Subcutaneous adipose tissue (tissue), 4 donors: ENCODE results near the gene SLC16A5. TPM values are rescaled to one million over a fixed set of nuclear protein-coding genes. Genes with fewer than 3 reads are reported as not detected.

ENCODE experiments used
- total RNA-seq, 4 donors: library from RNA; depleted of rRNA; stranded (reverse); fragments of >200 nt; gene quantifications; one replicate each; pipeline ENCODE4 v1.1.0, GENCODE V29; 2016
- TF ChIP-seq, protein P1 (sequence below): fragments of 450-650 bp; IDR thresholded peaks from one replicate; pipeline ENCODE4 v1.5.1; 2016; ENCODE audit warnings: low read depth, mild to moderate bottlenecking, control low read depth, antibody characterized with exemption, moderate library complexity

Gene SLC16A5
- total RNA-seq, 4 donors from 2014 or later, result 11.7 to 30.0 (median 13.2) TPM

DNA sequence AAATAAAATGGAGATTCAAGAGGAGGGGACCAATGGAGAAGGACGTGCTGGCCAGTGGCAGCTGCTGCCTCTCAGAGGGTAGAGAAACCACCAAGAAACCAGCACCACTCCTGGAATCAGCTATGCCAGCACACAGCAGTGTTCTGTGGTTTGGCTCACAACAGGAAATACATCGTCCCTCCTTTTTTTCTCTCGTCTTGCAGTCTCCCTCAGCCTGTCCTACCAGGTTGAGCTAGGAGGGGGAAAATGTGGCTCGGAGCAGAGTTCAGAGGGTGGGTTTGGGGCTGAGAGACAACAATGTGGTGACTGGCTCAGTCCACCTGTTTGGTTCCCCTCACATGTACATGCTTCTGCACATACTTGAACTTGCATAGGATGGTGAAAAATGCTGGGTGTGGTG lies 19.9 kb upstream of the SLC16A5 start:
- TF ChIP-seq, protein P1, sequence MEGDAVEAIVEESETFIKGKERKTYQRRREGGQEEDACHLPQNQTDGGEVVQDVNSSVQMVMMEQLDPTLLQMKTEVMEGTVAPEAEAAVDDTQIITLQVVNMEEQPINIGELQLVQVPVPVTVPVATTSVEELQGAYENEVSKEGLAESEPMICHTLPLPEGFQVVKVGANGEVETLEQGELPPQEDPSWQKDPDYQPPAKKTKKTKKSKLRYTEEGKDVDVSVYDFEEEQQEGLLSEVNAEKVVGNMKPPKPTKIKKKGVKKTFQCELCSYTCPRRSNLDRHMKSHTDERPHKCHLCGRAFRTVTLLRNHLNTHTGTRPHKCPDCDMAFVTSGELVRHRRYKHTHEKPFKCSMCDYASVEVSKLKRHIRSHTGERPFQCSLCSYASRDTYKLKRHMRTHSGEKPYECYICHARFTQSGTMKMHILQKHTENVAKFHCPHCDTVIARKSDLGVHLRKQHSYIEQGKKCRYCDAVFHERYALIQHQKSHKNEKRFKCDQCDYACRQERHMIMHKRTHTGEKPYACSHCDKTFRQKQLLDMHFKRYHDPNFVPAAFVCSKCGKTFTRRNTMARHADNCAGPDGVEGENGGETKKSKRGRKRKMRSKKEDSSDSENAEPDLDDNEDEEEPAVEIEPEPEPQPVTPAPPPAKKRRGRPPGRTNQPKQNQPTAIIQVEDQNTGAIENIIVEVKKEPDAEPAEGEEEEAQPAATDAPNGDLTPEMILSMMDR, result no peak

DNA sequence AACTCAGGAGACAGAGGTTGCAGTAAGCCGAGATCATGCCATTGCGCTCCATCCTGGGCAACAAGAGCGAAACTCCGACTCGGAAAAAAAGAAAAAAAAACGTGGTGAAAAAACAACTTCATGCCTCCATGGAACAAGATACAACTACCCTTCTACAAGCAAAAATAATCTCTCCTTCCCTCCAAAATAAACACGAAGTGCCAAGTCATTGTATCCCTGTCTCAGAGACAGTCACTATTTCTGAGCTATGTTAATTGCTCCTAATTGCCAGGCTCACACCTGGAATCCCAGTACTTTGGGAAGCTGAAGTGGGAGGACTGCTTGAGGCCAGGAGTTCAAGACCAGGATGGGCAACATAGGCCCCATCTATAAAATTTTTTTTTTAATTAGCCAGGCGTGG lies 19.0 kb upstream of the SLC16A5 start:
- TF ChIP-seq, protein P1, result no peak

DNA sequence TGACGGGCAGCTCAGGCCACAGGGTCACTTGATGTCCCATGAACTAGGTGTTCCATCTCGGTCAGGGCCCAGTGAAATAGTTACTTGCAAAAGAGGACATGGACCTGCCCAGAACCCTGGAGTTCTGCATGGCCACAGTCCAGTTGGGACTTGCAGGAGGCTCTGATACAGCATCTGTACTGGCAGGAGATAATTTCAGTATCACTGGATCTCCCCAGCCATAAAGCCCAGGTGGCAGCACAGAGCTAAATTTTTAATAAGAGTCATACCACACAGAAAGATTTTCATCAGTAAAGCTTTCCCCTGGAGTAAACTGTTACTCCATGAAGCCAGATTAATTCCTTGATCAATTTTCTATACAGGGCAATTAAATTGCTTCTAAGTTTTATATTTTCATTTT lies 18.0 kb upstream of the SLC16A5 start:
- TF ChIP-seq, protein P1, result no peak

DNA sequence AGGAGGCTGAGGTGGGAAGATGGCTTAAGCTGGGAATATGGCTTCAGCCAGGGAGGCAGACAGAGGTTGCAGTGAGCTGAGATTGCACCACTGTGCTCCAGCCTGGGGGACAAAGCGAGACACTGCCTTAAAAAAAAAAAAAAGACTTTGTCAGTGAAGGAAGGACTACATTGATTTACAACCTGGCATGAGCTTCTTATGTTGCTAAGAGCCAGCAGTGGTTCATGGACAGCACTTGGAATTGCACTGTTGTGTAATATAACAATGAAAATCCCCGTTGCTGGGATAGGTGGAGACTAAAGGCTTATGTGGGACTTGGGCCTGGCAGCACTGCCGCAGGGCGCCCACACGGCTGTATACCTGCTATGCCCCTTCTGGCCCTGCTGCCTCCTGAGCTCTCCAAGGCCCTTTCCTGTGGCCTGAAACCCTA lies 14.1 kb upstream of the SLC16A5 start:
- TF ChIP-seq, protein P1, result no peak

DNA sequence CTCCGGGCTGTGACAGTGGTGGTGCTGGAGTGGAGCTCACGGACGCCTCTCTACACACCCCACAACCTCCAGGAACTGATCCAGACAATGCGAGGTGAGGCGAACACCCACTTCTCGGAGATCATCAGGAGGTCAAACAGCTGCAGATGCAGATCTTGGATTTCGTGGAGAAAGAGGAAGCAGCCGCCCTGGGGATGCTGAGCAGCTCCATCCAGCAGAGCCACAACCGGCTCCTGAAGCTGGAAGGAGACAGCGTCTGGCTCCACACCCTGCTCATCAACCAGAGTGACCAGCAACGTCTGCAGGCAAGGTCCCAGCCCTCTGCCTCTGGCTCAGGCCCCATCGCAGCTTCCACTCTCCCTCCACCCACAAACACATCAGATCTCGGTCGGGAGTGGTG lies 13.2 kb upstream of the SLC16A5 start:
- TF ChIP-seq, protein P1, result no peak

DNA sequence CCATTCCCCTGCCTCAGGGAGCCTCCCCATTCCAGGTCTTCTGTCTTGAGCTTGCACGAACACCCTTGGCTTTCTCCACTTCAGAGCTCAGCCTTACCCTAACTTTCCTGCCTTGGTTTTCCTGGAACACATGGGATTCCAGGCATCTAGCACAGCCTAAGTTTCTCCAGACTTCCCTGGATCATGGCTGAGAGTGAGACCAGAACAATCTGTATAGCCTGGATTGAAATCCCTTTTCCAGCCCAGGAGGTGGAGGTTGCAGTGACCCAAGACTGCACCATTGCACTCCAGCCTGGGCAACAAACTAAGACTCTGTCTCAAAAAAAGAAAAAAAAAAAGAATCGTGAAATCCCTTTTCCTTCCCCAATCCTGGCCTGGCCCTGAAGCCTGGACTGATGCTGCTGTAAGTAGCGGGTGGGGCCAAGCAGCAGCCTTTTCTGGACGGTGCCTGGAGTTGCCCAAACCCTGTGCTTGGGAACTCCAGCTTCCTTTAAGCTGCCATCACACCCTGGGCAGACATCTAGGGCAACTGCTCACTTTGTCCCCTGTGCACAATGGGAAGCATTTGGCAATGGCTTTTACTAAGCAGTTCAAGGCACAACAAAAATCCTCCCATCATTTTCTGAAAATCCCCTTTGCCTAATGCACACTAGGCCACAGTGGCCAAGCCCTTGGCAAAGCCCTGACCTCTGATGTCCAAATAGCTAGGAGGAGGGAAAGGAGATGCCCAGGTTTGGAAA lies 12.0 kb upstream of the SLC16A5 start:
- TF ChIP-seq, protein P1, result no peak

DNA sequence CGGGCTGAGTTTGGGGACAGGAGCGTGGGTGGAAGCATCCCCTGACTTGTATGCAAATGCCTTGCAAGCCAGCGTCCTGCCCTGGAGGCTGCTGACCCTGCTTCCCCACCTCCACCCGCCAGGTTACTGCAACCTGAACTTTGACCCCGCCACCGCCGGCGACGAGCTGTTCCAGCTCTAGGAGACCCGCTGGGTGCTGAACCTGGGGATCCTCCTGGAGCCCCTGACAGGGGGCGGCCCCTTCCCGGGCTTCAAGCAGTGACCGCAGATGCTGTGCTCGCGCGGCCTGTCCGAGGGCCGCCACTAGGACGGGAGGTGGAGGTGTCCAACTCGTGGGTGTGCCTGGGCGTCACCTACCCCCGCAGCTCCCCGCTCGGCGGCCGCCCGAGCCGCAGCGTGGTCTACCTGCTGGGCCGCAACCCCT lies 10.7 kb upstream of the SLC16A5 start:
- TF ChIP-seq, protein P1, result no peak
